ENCODE results near the gene CARMIL1. TPM values are rescaled to one million over a fixed set of nuclear protein-coding genes. Genes with fewer than 3 reads are reported as not detected.

Gene CARMIL1
- total RNA-seq, 1 donor from 2014 or later = 86.3 TPM

DNA sequence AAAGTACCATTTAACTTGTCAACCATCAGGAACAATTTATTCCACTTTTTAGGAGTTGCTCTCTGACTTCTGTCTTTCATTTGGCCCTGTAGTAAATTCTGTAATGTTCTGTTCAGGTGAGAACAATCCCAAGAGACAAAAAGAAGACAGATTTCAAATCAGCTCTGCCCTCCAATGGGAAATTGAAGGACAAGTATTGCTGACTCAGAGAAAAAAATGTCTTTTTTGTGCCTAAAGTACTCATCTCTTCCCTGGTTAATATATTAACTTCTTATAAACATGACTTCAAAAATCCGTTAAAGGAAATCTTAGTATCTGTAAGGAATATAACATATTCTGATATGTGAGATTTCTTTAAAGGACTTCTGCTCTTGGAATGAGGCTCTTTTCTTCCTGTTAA lies 334.2 kb downstream of the CARMIL1 start:
- Mint-ChIP-seq H3K4me3 (ENCODE audit: low read depth) (no peak overlapping the region), H3K27ac (no peak overlapping the region), H3K4me1 (ENCODE audit: low read depth) (peaks cover 3% of the 10 kb centered on the region), H3K9me3 (ENCODE audit: low read depth) (no peaks in the 10 kb centered on the region), H3K36me3 (ENCODE audit: insufficient read depth) (peaks cover 25% of the 10 kb centered on the region), H3K27me3 (no peaks in the 10 kb centered on the region)
- TF ChIP-seq, protein P1, sequence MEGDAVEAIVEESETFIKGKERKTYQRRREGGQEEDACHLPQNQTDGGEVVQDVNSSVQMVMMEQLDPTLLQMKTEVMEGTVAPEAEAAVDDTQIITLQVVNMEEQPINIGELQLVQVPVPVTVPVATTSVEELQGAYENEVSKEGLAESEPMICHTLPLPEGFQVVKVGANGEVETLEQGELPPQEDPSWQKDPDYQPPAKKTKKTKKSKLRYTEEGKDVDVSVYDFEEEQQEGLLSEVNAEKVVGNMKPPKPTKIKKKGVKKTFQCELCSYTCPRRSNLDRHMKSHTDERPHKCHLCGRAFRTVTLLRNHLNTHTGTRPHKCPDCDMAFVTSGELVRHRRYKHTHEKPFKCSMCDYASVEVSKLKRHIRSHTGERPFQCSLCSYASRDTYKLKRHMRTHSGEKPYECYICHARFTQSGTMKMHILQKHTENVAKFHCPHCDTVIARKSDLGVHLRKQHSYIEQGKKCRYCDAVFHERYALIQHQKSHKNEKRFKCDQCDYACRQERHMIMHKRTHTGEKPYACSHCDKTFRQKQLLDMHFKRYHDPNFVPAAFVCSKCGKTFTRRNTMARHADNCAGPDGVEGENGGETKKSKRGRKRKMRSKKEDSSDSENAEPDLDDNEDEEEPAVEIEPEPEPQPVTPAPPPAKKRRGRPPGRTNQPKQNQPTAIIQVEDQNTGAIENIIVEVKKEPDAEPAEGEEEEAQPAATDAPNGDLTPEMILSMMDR (IDR thresholded peaks at IDR 0.05; ENCODE audit: unreplicated experiment) = no peak
- no peak for DNase-seq (ENCODE audit: low spot score, unreplicated experiment)

DNA sequence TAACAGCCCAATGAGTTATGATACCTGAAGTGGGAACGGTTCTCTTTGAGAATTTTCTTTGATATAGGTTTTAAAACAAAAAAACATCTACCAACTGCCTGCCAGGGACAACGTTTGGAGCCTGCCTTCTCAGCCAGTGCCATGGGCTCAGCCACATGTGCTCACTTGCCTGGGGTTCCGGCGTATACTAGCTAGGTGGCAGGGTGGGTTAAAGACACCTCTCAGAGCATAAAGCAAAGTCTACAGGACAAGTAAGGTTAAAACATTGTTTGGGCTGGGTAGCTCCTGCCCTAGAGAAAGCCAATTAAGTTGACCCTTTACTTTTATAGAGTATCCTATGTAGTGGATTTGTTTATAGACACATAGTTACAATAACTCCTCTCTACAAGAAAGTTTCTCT lies 334.9 kb downstream of the CARMIL1 start:
- TF ChIP-seq, protein P1 (IDR thresholded peaks at IDR 0.05; ENCODE audit: unreplicated experiment) = no peak
- Mint-ChIP-seq H3K36me3 (ENCODE audit: insufficient read depth) (peaks cover 26% of the 10 kb centered on the region), H3K27ac (no peak overlapping the region), H3K9me3 (ENCODE audit: low read depth) (no peaks in the 10 kb centered on the region), H3K27me3 (no peaks in the 10 kb centered on the region), H3K4me1 (ENCODE audit: low read depth) (peaks cover 3% of the 10 kb centered on the region), H3K4me3 (ENCODE audit: low read depth) (no peak overlapping the region)
- DNase-seq (ENCODE audit: low spot score, unreplicated experiment) = no peak

DNA sequence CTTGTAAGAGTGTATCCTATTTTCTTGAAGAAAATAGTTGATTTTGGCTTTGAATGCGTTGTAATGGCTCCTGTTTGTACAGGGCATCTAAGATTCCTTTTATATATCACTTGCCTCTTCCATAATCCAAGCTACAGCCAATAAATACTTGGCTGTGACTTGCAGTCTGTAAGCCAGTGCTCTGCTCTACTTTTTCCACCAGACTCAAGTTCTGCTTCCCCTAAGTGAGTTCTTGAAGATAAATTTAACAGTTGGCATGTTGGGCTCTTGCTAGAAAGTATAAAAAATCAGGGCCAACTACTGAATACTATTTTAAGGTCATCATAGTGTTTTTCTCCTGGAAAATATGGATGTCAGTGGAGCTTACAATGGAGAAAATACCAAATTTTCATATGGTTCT lies 336.3 kb downstream of the CARMIL1 start:
- peaks cover 5% of the 10 kb centered on the region for H3K4me1 Mint-ChIP-seq (ENCODE audit: low read depth)
- H3K27me3 Mint-ChIP-seq = no peaks in the 10 kb centered on the region
- H3K9me3 Mint-ChIP-seq (ENCODE audit: low read depth) = no peaks in the 10 kb centered on the region
- TF ChIP-seq, protein P1 (IDR thresholded peaks at IDR 0.05; ENCODE audit: unreplicated experiment) = no peak
- no peak overlapping the region for H3K4me3 Mint-ChIP-seq (ENCODE audit: low read depth)
- H3K36me3 Mint-ChIP-seq (ENCODE audit: insufficient read depth) = peaks cover 30% of the 10 kb centered on the region
- no peak overlapping the region for H3K27ac Mint-ChIP-seq
- no peak for DNase-seq (ENCODE audit: low spot score, unreplicated experiment)

DNA sequence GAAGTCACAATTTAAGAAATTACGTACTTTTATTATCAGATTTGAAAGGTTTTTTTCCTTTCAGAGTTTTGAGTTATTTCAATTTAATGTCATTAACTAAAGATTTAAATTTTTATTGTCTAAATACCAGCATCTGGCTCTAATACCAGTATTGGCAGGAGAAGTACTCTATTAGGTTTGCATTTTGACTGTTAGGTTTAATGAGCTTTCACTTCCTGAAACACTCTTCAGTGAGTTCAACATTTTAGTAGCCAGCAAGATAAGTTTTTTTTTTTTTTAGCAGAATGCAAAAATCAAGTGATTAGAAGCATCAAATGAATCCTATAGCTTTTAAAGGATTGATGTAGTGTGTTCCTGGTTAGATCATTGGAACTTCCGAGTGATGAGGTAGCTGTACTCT lies 338.8 kb downstream of the CARMIL1 start:
- TF ChIP-seq, protein P1 (IDR thresholded peaks at IDR 0.05; ENCODE audit: unreplicated experiment) = no peak
- Mint-ChIP-seq H3K27ac (no peak overlapping the region), H3K36me3 (ENCODE audit: insufficient read depth) (peaks cover 33% of the 10 kb centered on the region), H3K27me3 (no peaks in the 10 kb centered on the region), H3K4me3 (ENCODE audit: low read depth) (no peak overlapping the region), H3K9me3 (ENCODE audit: low read depth) (no peaks in the 10 kb centered on the region), H3K4me1 (ENCODE audit: low read depth) (peaks cover 5% of the 10 kb centered on the region)
- no peak for DNase-seq (ENCODE audit: low spot score, unreplicated experiment)

DNA sequence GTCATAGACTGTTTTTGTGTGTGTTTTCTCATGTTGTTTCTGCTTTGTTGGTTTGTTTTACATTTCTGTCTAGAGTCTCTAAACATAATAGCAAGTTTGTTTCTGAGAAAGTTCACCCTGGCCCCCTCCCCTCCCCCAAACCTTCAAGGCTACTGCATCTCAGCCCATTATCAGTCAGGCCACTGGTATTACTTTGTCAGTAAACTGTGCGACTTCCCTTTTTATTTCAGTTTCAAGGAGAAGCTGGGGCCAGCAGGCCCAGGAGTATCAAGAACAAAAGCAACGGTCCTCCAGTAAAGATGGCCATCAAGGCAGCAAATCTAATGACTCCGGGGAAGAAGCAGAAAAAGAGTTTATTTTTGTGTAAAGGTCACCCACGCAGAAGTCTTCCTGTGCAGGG lies 340.0 kb downstream of the CARMIL1 start:
- no peaks in the 10 kb centered on the region for H3K27me3 Mint-ChIP-seq
- DNase-seq (ENCODE audit: low spot score, unreplicated experiment) = no peak
- H3K9me3 Mint-ChIP-seq (ENCODE audit: low read depth) = no peaks in the 10 kb centered on the region
- peaks cover 27% of the 10 kb centered on the region for H3K36me3 Mint-ChIP-seq (ENCODE audit: insufficient read depth)
- H3K4me3 Mint-ChIP-seq (ENCODE audit: low read depth) = no peak overlapping the region
- H3K27ac Mint-ChIP-seq = no peak overlapping the region
- TF ChIP-seq, protein P1 (IDR thresholded peaks at IDR 0.05; ENCODE audit: unreplicated experiment) = no peak
- H3K4me1 Mint-ChIP-seq (ENCODE audit: low read depth) = peaks cover 2% of the 10 kb centered on the region

All from progenitor cell of endocrine pancreas (in vitro differentiated cells).